GM10266 (cell line): Measurements from ENCODE around the gene GSX2.

Source experiments
- DNase-seq: peaks from one replicate; pipeline ENCODE4 v3.0.0; 2012; ENCODE audit errors: extremely low spot score
- CTCF ChIP-seq: IDR thresholded peaks from 2 replicates; pipeline ENCODE4 v1.5.1; 2012; ENCODE audit warnings: mild to moderate bottlenecking, low read depth; ENCODE audit not compliant: control insufficient read depth, insufficient read depth; ENCODE audit errors: missing control alignments

GSX2 gene

GRCh38 chr4:54139332-54139731 lies 39.4 kb downstream of the GSX2 start:
- no peak for TF ChIP-seq CTCF
- no peak for DNase-seq

- no peak for DNase-seq
- no peak for TF ChIP-seq CTCF
Observed at GRCh38 chr4:54140287-54140686, 40.3 kb downstream of the GSX2 start.

- no peak for DNase-seq
- no peak for TF ChIP-seq CTCF
Observed at GRCh38 chr4:54144199-54144598, 44.2 kb downstream of the GSX2 start.

GRCh38 chr4:54144661-54145171 lies 44.8 kb downstream of the GSX2 start:
- no peak for TF ChIP-seq CTCF
- no peak for DNase-seq

GRCh38 chr4:54146139-54146538 lies 46.2 kb downstream of the GSX2 start:
- no peak for DNase-seq

GRCh38 chr4:54149323-54149722 lies 49.4 kb downstream of the GSX2 start:
- DNase-seq: no peak
- TF ChIP-seq CTCF: no peak

More at GRCh38 chr4:54146139-54146538, 46.2 kb downstream of the GSX2 start:
- no peak for TF ChIP-seq CTCF
